HEK293T (cell line): ENCODE data around the gene ISM2.

ENCODE experiments used
- ELF4 ChIP-seq: fragments of 450-650 bp; IDR thresholded peaks from 2 replicates; pipeline ENCODE4 v1.6.1; 2017; ENCODE audit warnings: antibody characterized with exemption
- FOXA1 ChIP-seq: fragments of 450-650 bp; IDR thresholded peaks from 2 replicates; pipeline ENCODE4 v1.6.1; 2016; ENCODE audit warnings: mild to moderate bottlenecking
- L3MBTL2 ChIP-seq: fragments of 450-650 bp; conservative IDR thresholded peaks from 2 replicates; pipeline ENCODE4 v1.6.1; 2016; ENCODE audit warnings: mild to moderate bottlenecking
- LEF1 ChIP-seq: fragments of 450-650 bp; IDR thresholded peaks from 2 replicates; pipeline ENCODE4 v1.6.1; 2017; ENCODE audit warnings: mild to moderate bottlenecking, borderline replicate concordance
- NFRKB ChIP-seq: fragments of 450-650 bp; IDR thresholded peaks from 2 replicates; pipeline ENCODE4 v1.6.1; 2016; ENCODE audit warnings: mild to moderate bottlenecking, moderate library complexity
- SP1 ChIP-seq: fragments of 450-650 bp; IDR thresholded peaks from 2 replicates; pipeline ENCODE4 v1.6.1; 2017
- SUZ12 ChIP-seq: fragments of 450-650 bp; IDR thresholded peaks from 2 replicates; pipeline ENCODE4 v1.6.1; 2016; ENCODE audit warnings: mild to moderate bottlenecking
- TARDBP ChIP-seq: fragments of 450-650 bp; IDR thresholded peaks from 2 replicates; pipeline ENCODE4 v1.6.1; 2016
- ZNF384 ChIP-seq: fragments of 450-650 bp; IDR thresholded peaks from 2 replicates; pipeline ENCODE4 v1.6.1; 2016
- TF ChIP-seq, protein P1 (sequence below): fragments of 450-650 bp; IDR thresholded peaks from 2 replicates; pipeline ENCODE4 v1.6.1; 2016

GRCh38 chr14:77491056-77491455, 7.6 kb downstream of the ISM2 start:
- TF ChIP-seq SP1: no peak
- no peak for TF ChIP-seq SUZ12
- TF ChIP-seq FOXA1: no peak
- no peak for TF ChIP-seq NFRKB
- TF ChIP-seq, protein P1, sequence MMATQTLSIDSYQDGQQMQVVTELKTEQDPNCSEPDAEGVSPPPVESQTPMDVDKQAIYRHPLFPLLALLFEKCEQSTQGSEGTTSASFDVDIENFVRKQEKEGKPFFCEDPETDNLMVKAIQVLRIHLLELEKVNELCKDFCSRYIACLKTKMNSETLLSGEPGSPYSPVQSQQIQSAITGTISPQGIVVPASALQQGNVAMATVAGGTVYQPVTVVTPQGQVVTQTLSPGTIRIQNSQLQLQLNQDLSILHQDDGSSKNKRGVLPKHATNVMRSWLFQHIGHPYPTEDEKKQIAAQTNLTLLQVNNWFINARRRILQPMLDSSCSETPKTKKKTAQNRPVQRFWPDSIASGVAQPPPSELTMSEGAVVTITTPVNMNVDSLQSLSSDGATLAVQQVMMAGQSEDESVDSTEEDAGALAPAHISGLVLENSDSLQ: no peak
- TF ChIP-seq ELF4: no peak
- TF ChIP-seq ZNF384: no peak
- no peak for TF ChIP-seq L3MBTL2
- TF ChIP-seq LEF1: no peak
- no peak for TF ChIP-seq TARDBP
